ENCODE data around the gene FAM170B.

Gene FAM170B

GRCh38 chr10:49123981-49124950 lies 9.6 kb downstream of the FAM170B start:
- Histone ChIP-seq H3K27me3 (ENCODE audit: control insufficient read depth in 2 of 2, insufficient read depth in 2 of 2, low read length in 2 of 2) (no peaks in the 10 kb centered on the region), H3K36me3 (ENCODE audit: control insufficient read depth in 2 of 2, insufficient read depth in 2 of 2, low read length in 2 of 2) (no peaks in the 10 kb centered on the region), H3K4me3 (ENCODE audit: low read length in 2 of 2) (no peak overlapping the region), H3K9ac (ENCODE audit: low read depth in 1 of 2, low read length in 2 of 2) (no peak overlapping the region), H3K9me3 (ENCODE audit: control insufficient read depth in 2 of 2, low read length in 2 of 2) (no peaks in the 10 kb centered on the region), H3K27ac (ENCODE audit: low read depth in 2 of 2, low read length in 2 of 2) (no peak overlapping the region), H3K4me1 (ENCODE audit: control insufficient read depth in 2 of 2, insufficient read depth in 2 of 2, low read length in 2 of 2) (no peaks in the 10 kb centered on the region)

GRCh38 chr10:49120911-49121310 lies 12.9 kb downstream of the FAM170B start:
- H3K9ac ChIP-seq (ENCODE audit: low read depth in 1 of 2, low read length in 2 of 2) = no peak overlapping the region
- H3K27me3 ChIP-seq (ENCODE audit: control insufficient read depth in 2 of 2, insufficient read depth in 2 of 2, low read length in 2 of 2) = peaks cover under 1 to 5% of the 10 kb centered on the region in 2 donors

GRCh38 chr10:49119746-49120145 lies 14.1 kb downstream of the FAM170B start:
- Histone ChIP-seq H3K27ac (ENCODE audit: low read depth in 2 of 2, low read length in 2 of 2) (no peak overlapping the region), H3K9me3 (ENCODE audit: control insufficient read depth in 2 of 2, low read length in 2 of 2) (no peaks in the 10 kb centered on the region), H3K4me3 (ENCODE audit: low read length in 2 of 2) (no peak overlapping the region), H3K36me3 (ENCODE audit: control insufficient read depth in 2 of 2, insufficient read depth in 2 of 2, low read length in 2 of 2) (no peaks in the 10 kb centered on the region), H3K27me3 (ENCODE audit: control insufficient read depth in 2 of 2, insufficient read depth in 2 of 2, low read length in 2 of 2) (peaks cover 4 to 5% of the 10 kb centered on the region in 2 donors), H3K9ac (ENCODE audit: low read depth in 1 of 2, low read length in 2 of 2) (no peak overlapping the region), H3K4me1 (ENCODE audit: control insufficient read depth in 2 of 2, insufficient read depth in 2 of 2, low read length in 2 of 2) (peaks cover 0 to 3% of the 10 kb centered on the region in 2 donors)

More at GRCh38 chr10:49120911-49121310, 12.9 kb downstream of the FAM170B start:
- Histone ChIP-seq H3K9me3 (ENCODE audit: control insufficient read depth in 2 of 2, low read length in 2 of 2) (no peaks in the 10 kb centered on the region), H3K4me3 (ENCODE audit: low read length in 2 of 2) (no peak overlapping the region), H3K27ac (ENCODE audit: low read depth in 2 of 2, low read length in 2 of 2) (no peak overlapping the region), H3K4me1 (ENCODE audit: control insufficient read depth in 2 of 2, insufficient read depth in 2 of 2, low read length in 2 of 2) (no peaks in the 10 kb centered on the region), H3K36me3 (ENCODE audit: control insufficient read depth in 2 of 2, insufficient read depth in 2 of 2, low read length in 2 of 2) (no peaks in the 10 kb centered on the region)

GRCh38 chr10:49118430-49119074 lies 15.3 kb downstream of the FAM170B start:
- Histone ChIP-seq H3K4me3 (ENCODE audit: low read length in 2 of 2) (no peak overlapping the region), H3K36me3 (ENCODE audit: control insufficient read depth in 2 of 2, insufficient read depth in 2 of 2, low read length in 2 of 2) (no peaks in the 10 kb centered on the region), H3K4me1 (ENCODE audit: control insufficient read depth in 2 of 2, insufficient read depth in 2 of 2, low read length in 2 of 2) (peaks cover 0 to 3% of the 10 kb centered on the region in 2 donors), H3K27ac (ENCODE audit: low read depth in 2 of 2, low read length in 2 of 2) (no peak overlapping the region), H3K9ac (ENCODE audit: low read depth in 1 of 2, low read length in 2 of 2) (no peak overlapping the region), H3K9me3 (ENCODE audit: control insufficient read depth in 2 of 2, low read length in 2 of 2) (no peaks in the 10 kb centered on the region), H3K27me3 (ENCODE audit: control insufficient read depth in 2 of 2, insufficient read depth in 2 of 2, low read length in 2 of 2) (peaks cover 4 to 6% of the 10 kb centered on the region in 2 donors)

GRCh38 chr10:49117376-49118070 lies 16.3 kb downstream of the FAM170B start:
- Histone ChIP-seq H3K9me3 (ENCODE audit: control insufficient read depth in 2 of 2, low read length in 2 of 2) (no peaks in the 10 kb centered on the region), H3K27ac (ENCODE audit: low read depth in 2 of 2, low read length in 2 of 2) (no peak overlapping the region), H3K9ac (ENCODE audit: low read depth in 1 of 2, low read length in 2 of 2) (no peak overlapping the region), H3K36me3 (ENCODE audit: control insufficient read depth in 2 of 2, insufficient read depth in 2 of 2, low read length in 2 of 2) (no peaks in the 10 kb centered on the region), H3K4me1 (ENCODE audit: control insufficient read depth in 2 of 2, insufficient read depth in 2 of 2, low read length in 2 of 2) (peaks cover 0 to 3% of the 10 kb centered on the region in 2 donors), H3K27me3 (ENCODE audit: control insufficient read depth in 2 of 2, insufficient read depth in 2 of 2, low read length in 2 of 2) (peaks cover 4 to 7% of the 10 kb centered on the region in 2 donors), H3K4me3 (ENCODE audit: low read length in 2 of 2) (no peak overlapping the region)

GRCh38 chr10:49116509-49117375 lies 17.1 kb downstream of the FAM170B start:
- H3K4me1 ChIP-seq (ENCODE audit: control insufficient read depth in 2 of 2, insufficient read depth in 2 of 2, low read length in 2 of 2) = peaks cover 0 to 3% of the 10 kb centered on the region in 2 donors
- no peak overlapping the region for H3K27ac ChIP-seq (ENCODE audit: low read depth in 2 of 2, low read length in 2 of 2)
- H3K27me3 ChIP-seq (ENCODE audit: control insufficient read depth in 2 of 2, insufficient read depth in 2 of 2, low read length in 2 of 2) = peaks cover 4 to 7% of the 10 kb centered on the region in 2 donors
- H3K9me3 ChIP-seq (ENCODE audit: control insufficient read depth in 2 of 2, low read length in 2 of 2) = no peaks in the 10 kb centered on the region
- H3K4me3 ChIP-seq (ENCODE audit: low read length in 2 of 2) = no peak overlapping the region
- H3K9ac ChIP-seq (ENCODE audit: low read depth in 1 of 2, low read length in 2 of 2) = no peak overlapping the region
- no peaks in the 10 kb centered on the region for H3K36me3 ChIP-seq (ENCODE audit: control insufficient read depth in 2 of 2, insufficient read depth in 2 of 2, low read length in 2 of 2)

- Histone ChIP-seq H3K36me3 (ENCODE audit: control insufficient read depth in 2 of 2, insufficient read depth in 2 of 2, low read length in 2 of 2) (no peaks in the 10 kb centered on the region), H3K4me1 (ENCODE audit: control insufficient read depth in 2 of 2, insufficient read depth in 2 of 2, low read length in 2 of 2) (peaks cover 0 to 3% of the 10 kb centered on the region in 2 donors), H3K27ac (ENCODE audit: low read depth in 2 of 2, low read length in 2 of 2) (no peak overlapping the region), H3K4me3 (ENCODE audit: low read length in 2 of 2) (peak overlapping the region in 1 of 2 donors; percentile 39), H3K9ac (ENCODE audit: low read depth in 1 of 2, low read length in 2 of 2) (no peak overlapping the region), H3K9me3 (ENCODE audit: control insufficient read depth in 2 of 2, low read length in 2 of 2) (no peaks in the 10 kb centered on the region), H3K27me3 (ENCODE audit: control insufficient read depth in 2 of 2, insufficient read depth in 2 of 2, low read length in 2 of 2) (peaks cover 4 to 7% of the 10 kb centered on the region in 2 donors)
Measured at GRCh38 chr10:49115796-49116508, 17.9 kb downstream of the FAM170B start.

GRCh38 chr10:49115015-49115795 lies 18.6 kb downstream of the FAM170B start, which contains the start of gene VSTM4:
VSTM4 (minus strand) TSS chr10:49115522; CDS start chr10:49115485, 37 bp downstream.
- peak within 1 kb of the TSS; percentile 52 to 61 for H3K9ac ChIP-seq (ENCODE audit: low read depth in 1 of 2, low read length in 2 of 2)
- H3K9me3 ChIP-seq (ENCODE audit: control insufficient read depth in 2 of 2, low read length in 2 of 2) = no peaks in the 10 kb centered on the region
- H3K27ac ChIP-seq (ENCODE audit: low read depth in 2 of 2, low read length in 2 of 2) = peak within 1 kb of the TSS; percentile 28 to 29
- peaks cover 4 to 7% of the 10 kb centered on the region in 2 donors for H3K27me3 ChIP-seq (ENCODE audit: control insufficient read depth in 2 of 2, insufficient read depth in 2 of 2, low read length in 2 of 2)
- H3K36me3 ChIP-seq (ENCODE audit: control insufficient read depth in 2 of 2, insufficient read depth in 2 of 2, low read length in 2 of 2) = no peaks in the 10 kb centered on the region
- H3K4me3 ChIP-seq (ENCODE audit: low read length in 2 of 2) = peak within 1 kb of the TSS; percentile 43 to 68
- peaks cover 0 to 3% of the 10 kb centered on the region in 2 donors for H3K4me1 ChIP-seq (ENCODE audit: control insufficient read depth in 2 of 2, insufficient read depth in 2 of 2, low read length in 2 of 2)

All from mucosa of rectum (tissue), 2 donors.